DMS153 treated with DMSO at 0.1 percent for 48 hours (cell line): Measurements from ENCODE around the gene TRIM47.

Experiments
- DNase-seq: peaks from one replicate; lab custom pipeline; 2025; ENCODE audit not compliant: unreplicated experiment; lab: John Stamatoyannopoulos, UW

Gene TRIM47

DNA sequence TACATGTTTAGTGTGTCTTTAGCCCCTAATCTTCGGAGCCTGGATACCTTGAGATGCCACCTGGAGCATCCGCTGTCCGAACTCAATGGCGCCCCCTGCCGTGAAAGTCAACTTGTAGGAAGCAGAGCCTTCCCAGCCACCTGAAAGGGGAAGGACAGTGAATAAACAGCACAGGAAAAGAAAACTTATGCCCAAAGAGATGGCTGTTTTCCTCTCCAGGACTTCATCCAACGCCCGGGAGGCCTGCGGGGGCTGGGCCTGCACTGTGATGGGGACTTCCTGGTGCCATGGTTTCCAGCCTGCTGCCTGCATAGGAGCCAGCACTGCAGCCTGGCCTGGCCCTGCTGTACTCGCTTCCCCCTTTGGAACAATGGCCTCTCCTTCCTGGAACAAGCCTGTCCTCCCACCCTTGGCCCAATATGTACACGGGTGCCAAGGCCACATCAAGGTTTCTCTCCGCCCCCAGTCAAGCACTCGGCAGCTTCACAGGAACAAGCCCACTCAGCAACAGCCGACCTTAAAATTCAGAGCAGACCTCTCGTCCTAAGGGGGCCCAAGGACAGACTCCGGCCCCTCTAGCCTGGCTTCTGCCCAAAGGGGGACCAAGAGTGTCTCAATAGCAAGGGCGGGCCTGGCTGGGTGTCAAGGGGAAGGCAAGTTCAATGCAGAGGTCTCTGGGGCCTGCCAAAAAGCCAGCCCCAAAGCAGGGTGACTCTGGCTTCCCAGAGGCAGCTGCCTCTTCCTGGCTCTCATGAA, 29.7 kb downstream of the TRIM47 start:
- DNase-seq, result peak; percentile 27

DNA sequence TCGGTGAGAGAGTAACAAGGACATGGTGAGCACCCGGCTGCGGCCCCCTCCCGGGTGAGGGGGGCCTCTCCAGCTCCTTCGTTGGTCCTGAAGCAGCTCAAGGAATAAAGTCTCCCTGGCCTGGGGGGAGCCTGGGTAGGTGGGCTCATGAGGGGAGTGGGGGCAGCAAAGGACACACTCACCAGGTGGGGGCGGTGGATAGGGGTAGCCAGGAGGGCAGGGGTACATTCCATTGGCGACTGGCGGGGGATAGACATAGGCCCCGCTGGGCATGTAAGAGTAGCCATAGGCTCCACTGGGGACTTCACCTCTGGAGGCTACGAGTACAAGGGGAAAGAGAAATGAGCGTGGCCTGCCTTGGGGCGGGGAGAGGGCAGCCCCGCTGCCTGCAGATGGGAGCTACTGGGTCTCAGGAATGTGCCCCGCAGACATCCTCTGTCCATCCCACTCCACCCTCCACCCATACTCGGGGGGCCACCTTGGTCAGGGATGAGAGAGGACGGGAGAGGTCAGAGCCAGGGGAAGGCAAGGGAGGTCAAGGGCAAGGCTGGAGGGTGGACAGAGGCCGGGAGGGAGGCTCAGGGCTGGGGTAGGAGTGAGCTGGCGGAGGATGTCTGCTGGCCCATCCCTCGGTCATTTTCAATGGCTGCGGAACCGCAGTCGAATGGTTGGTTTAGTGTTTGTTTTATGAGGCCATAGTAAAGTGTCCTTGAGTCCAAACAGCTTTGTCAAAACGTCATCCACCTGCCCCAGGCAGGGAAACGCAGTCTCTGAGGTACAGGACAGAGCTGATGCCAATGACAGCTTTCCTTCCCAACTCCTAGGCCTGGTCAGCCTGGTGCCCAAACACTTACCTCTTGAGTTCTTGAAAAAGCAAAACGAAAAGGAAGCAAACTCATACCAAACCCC, 30.5 kb downstream of the TRIM47 start:
- DNase-seq, result no peak

DNA sequence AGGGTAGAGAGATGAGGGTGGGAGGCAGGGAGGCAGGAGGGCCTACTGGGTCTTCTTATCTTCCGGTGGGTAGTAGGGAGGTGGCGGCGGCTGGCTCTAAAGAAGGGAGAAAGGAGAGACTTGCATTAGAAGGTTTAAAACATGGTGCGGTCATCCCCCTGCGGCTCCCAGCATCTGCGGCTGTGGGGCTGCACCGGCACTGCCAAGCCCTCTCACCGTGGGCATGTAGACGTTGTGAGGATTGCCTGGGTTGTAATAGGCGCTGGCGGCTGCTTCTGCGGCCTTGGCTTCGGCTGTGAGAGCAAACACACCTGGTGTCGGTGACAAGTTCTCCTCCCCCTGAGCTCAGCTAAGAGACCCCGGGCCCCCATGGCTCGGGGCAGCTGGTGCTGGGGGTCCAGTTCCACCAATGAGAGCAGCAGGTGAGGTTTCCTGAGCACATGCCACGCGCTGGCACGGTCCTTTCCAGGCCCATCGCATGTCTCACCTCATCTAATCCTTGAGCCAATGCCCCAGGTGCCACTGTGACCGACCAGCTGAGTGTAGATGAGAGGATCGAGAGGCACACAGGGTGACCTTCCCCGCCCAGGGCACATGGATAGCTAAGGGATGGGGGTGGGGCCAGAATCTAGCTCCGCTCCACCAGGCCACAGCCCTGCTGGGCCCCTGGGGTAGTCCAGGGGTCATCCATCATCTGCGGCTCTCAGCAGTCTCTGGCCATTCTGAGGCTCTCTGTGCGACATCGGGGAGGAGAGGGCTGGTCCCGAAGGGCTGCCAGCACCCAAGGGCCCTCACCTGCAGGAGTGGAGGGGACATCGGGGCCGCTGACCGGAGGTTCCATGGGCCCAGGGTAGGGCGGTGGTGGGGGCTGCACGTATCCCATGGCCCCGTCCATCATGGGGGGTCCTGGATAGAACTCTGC, 31.4 kb downstream of the TRIM47 start:
- no peak for DNase-seq

DNA sequence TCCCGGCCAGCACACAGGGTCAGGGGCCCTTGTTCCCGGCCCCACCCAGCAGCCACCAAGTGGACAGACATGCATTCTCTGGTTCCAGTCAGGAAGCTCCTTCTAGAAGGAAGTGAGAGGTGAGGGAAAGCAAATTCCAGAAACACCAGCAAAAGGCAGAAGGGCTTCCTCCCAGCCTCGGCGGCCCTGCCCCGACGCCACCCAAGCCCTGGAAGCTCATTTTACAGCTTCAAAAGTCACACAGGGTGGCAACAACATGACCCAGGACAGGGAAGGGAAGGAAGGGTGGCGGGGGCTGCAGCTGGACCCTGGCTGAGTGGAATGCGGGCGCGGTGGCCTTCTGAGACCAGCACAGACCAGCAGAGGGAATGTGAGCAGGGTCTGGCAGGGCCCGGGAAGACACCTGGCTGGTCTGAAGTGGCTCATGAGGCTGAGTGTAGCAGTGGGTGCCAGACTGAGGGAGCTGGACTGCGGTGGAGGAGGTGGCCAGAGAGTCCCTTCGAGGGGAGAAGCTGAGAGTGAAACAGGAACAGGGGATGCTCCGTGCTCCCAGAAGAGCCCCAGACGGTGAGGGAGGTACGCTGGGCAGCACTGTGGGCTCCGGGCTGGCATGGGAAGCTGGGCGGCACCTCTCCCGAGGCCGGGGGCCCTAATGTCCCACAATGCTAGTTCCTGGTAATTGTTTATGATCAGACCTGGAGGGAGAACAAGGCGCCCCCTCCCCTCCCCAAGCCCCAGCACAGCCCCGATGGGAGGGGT, 32.3 kb downstream of the TRIM47 start:
- no peak for DNase-seq

DNA sequence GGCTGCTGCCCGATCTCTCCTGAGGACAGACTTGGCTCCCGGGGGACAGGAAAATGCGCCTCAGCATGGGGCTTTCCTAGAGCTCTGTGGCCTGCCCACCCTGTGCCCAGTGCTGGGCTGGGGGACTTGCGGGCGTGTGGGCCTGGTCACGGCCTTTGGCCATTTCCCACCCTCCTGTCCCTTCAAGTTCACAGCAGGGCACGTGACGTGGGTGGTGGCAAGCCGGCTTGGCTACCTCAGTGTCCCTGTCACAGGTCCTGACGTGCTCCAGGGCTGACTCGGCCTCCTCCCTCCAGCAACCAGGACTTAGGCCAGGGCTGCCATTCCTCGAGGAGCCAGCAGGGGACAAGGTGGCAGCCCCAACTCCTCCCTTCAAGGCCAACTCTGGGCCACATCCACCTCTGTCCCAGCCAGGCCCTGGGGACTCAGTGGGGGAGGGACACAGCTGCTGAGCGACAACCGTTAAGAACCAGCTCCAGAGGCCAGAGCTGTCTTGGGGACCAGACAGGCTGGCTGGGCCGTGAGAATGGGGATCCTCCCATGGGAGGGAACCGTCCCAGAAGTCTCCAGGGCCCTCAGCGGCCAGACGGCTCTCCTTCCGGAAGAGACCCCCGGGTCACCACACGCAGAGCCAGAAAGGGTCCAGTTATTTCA, 33.2 kb downstream of the TRIM47 start:
- peak; percentile 15 for DNase-seq

DNA sequence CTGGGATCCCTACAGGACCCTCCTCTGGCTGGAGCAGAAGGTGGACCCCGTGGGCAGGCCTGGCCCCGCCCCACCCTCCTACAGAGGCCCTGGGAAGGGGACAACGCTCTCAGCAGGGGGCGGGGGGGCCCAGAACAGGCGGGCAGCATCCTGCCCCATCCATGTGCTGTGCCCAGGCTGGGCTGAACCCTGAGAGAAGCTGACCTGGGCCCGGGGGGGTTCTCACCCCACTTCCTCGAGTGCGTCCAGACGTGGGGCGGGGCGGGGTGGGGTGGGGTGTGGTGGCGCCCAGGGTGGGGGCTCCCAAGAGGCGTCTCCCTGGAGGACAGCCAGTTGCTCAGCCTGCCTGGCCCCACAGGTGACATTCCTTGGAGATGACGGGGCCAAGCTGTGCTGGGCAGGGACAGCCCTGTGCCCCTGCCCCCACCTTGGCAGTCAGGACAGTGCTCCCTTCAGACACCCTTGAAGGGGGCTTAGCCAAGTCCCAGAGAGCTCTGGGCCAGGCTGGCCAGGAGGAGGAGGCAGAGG, 33.8 kb downstream of the TRIM47 start:
- DNase-seq, result no peak

DNA sequence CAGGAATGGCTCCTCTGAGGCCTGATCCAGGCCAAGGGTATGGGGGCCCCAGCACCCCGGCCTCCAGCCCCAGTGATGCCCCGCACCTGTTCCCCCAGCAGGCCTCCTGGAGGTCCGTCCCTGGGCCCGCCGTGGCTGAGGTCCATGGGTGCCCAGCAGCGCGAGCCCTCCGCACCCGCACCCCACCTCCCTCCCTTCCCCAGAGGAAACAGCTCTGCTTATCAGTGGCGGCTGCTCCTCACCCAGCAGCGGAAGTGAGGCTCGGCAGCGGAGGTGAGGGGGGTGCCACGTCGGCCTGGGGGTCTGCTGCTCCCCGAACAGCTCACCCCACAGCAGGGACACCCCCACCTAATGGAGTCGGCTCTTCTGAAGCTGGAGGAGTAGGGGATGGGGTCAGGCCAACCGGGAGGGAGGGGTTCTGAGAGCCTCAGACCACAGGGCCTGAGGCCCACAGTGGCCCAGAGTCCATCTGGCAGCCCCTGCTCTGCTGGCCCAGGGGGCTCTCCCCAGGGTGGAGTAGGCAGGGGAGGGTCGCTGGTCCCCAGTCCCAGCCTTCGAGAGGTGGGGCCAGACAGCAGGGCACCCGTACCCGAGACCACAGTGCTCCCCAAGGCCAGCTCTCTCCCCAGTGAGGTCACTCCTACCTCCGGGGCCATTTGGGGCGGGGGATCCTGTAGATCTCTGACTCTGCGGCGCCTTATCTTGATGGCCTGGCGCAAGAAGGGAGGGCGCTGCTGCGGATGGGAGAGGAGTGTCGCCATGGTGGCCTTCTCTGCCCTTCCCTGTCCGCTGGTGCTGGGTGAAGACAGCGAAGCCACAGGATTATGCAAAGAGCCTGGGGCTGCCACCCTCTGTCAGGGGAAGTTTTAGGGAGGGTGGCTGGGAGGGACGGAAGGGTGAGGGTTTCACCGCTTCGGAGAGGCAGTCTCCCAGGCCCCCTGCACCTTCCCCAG, 34.5 kb downstream of the TRIM47 start, which contains the start of gene UNC13D:
TSS of gene UNC13D (minus strand) at position 828 of the 953 bp plus-strand sequence. CDS start at position 761, 67 bp downstream.
- no peak for DNase-seq

DNA sequence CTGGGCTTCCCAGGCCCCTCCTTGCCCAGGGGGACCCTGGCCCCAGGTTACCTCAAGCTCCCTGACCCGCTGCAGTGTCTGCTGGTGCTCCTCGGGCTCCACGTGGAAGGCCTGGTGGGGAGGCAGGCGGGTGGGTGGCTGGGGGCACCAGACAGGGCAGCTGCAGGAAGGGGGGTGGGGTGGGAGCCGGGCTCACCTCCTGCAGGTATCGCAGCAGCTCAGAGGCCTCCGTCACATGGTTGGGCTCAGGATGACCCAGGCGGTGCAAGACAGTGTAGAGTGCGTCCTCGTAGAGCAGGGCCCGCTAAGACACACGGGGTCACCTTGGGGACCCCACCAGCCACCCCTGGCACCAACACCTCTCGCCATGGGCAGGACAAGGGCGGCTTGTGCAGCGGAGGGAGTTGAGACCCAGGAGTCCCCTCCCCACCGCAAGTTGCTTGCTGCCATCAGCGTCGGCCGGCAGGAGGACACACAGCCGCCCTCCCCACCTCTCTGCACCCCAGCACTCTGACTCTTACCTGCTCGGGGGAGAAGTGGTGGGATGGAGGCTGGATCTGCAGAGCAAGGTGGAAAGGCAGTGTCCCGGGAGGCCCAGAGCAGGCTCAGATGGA, 35.3 kb downstream of the TRIM47 start:
- no peak for DNase-seq

DNA sequence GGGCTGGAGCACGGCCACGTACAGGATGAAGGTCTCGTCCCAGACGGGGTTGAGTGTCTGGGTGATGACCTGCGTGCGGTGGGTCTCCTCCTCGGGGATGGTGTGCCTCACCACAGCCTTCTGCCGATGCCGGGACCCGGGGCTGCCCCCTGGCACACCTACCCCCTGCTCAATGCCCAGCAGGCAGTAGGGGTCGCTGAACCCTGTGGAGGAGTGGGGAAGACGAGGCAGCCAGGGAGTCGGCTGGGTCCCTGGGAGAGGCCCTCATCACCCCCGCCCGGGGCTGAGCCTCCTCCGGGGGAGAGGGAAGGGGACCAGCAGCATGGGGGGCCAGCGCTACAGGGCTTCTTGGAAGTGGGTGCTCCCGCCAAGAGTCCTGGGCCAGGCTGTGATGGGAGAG, 36.0 kb downstream of the TRIM47 start:
- no peak for DNase-seq

DNA sequence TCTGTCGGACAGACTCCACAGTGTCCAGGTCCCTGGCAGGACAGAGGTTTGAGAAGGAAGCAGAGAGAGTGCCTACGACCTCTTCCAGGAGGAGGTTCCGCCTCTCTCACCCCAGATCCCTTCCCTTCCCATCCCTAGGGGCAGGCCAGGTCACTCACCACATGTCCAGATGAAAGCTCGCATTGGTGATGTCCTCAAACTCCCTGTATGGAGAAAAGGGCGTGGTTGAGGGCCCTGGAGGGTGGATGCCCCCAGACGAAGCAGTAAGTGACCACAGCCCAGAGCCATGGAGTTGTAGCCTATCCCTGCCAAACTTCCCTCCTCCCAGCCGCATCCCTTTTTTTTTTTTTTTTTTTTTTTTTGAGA, 37.6 kb downstream of the TRIM47 start:
- no peak for DNase-seq

DNA sequence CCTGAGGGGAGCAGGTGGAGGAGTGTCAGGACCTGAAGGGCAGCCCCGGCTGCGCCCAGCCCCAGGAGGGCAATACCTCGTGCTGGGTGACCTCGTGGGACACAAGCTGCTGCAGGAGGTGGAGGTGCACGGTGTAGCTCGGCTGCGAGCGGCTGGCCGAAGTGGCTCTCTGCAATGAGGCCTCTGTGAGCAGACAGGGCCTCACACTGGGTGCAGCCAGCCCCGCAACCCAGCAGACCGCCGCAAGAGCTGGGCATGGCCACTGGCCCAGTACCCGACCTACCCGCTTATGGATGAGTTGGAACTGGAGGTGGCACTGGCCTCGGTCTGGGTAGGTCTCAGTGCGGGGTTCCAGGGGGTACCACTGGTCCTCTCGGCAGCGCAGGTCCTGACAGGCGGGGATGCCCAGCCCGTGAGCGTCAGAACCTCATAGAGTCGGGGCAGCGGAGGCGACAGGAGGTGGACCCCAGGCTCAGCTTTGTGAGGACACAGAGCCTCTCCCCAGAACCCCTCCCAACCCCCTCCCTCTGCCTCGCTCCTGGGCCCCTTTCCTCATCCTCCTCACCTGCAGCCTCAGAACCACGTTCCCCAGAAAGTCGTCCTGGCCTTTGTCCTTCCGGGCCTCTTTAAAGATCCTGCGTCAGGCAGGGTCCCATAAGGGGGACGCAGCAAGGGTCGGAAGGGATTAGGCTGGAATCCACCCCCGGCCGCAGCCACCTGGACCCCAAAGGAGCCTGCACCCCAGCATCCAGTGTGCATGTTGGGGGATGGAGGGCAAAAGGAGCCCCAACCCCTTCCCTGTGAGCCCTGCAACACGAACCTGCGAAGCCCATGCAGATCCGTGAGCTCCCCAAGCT, 38.2 kb downstream of the TRIM47 start:
- no peak for DNase-seq

DNA sequence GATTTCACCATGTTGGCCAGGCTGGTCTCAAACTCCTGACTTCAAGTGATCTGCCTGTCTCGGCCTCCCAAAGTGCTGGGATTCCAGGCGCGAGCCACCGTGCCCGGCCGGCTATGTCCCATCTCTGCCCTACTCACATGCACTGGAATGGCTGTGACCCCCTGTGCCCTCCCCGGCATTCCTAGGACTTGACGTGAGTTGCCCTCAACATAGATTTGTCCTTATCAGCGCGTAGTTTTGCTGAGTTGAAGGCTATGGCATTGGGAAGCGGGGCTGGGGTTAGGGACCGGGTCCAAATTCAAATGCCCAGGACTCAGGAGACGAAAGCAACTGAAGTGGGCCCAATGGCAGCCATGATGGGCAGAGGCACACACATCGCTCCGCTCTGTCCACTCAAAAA, 40.0 kb downstream of the TRIM47 start:
- DNase-seq, result no peak

DNA sequence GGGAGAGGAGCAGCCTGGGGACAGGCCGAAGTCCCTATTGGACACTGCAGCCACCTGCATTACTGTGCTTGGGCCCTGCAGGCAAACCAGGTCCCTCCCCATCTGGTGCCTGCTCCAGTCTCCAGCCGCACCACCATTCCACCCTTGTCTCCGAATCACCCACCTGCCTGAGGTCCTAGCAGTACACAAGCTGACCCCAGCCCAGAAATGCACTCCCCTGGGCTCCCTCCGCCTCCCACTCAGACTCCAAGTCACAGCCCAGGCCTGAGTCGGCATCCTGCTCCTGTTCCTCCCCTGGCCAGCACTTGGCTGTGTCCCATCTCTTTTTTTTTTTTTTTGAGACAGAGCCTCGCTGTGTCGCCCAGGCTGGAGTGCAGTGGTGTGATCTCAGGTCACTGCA, 40.5 kb downstream of the TRIM47 start:
- no peak for DNase-seq

DNA sequence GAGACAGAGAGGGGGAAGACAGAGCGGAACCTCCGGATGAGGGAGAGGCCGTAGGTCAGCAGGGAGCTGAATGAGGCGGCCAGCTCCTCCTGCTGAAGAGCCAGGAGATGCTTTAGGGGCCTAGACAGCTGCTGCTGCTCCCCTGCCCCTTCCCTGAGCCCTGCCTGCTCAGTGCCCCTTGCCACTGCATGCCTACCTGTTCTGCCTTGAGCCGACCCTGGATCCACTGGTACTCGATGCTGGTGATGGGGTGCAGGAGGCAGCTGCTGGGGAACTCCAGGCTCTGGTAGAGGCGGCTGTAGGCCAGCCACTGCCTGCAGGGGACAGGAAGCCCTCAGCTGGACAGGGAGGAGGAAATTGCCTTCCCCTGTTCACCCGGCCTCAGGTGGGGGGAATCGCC, 41.8 kb downstream of the TRIM47 start:
- no peak for DNase-seq

DNA sequence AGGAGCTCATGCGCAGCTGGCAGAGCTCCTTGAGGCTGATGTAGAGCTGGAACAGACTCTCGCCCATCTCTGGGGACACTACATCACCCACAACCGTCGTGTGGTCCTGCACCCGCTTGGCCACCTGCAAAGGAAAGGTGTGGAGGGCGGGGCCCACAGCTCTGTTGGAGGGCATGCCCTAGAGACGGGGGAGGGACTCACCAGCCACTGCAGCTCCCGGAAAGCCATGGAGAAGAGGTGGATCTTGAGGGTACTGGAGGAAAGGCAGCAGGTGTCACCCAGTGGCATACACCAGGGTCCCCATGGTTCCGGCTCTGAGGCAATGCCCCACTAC, 42.8 kb downstream of the TRIM47 start:
- DNase-seq, result no peak

DNA sequence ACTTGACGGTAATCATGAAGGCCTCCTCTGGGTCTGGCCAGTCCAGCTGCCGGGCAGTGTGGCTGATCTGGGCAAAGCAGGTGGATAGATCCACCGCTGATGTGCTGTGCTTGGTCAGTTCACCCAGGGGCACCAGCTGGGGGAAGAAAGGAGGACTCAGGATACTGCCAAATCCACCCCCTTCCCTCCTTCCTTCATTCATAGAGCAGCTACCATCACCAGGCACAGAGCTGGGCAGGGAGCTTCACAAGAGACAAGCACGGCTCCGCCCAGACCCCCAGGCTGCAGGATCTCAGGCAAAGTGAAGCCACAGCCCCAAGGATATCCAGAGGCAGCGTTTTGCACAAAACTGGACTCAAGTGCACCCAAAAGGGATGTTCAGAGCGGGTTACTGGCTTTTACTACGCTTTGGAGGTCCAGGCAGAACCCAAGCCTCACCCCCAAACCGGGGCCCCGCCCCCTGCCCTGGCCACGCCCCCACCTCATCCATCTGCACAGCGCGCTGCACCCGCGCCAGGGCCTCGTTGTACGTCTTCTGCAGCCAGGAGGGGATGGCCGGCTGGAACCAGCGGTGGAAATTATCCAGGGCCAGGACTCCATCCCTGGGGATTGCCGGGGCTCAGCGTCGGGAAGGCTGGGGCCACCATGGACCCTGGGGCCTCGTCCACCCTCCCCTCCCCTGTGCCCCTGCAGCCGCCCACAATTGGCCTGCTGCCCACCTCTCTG, 43.3 kb downstream of the TRIM47 start:
- no peak for DNase-seq
